Cardiac muscle cell (in vitro differentiated cells and primary cell): ENCODE measurements around the gene FOXI1. TPM values are rescaled to one million over a fixed set of nuclear protein-coding genes. Genes with fewer than 3 reads are reported as not detected.
"Not testable (repeated sequence)": the region's sequence is repeated elsewhere in the genome, so short reads cannot be mapped to it uniquely, and the experiment has no call there.

Source experiments
- DNase-seq, 2 donors: peaks; one replicate each; pipeline versions ENCODE4 v3.0.0 to v3.0.0-alpha.2; 2010 to 2017; ENCODE audit warnings: low read depth in 1 of 2, low spot score in 1 of 2
- H3K27ac ChIP-seq: fragments of 200-600 bp; sonication (generic); 2 replicates; pipeline ENCODE4 v1.5.1; 2016
- H3K27me3 ChIP-seq: fragments of 200-600 bp; sonication (generic); 2 replicates; pipeline ENCODE4 v1.6.0; 2016; ENCODE audit warnings: control low read depth
- H3K36me3 ChIP-seq: fragments of 200-600 bp; sonication (generic); 2 replicates; pipeline ENCODE4 v1.5.1; 2016; ENCODE audit warnings: control low read depth
- H3K4me1 ChIP-seq: fragments of 200-600 bp; sonication (generic); 2 replicates; pipeline ENCODE4 v1.8.1; 2017; ENCODE audit warnings: low read depth, mild to moderate bottlenecking, mixed run types
- H3K4me3 ChIP-seq: fragments of 200-600 bp; sonication (generic); 2 replicates; pipeline ENCODE4 v1.5.1; 2016; ENCODE audit warnings: mild to moderate bottlenecking
- H3K9me3 ChIP-seq: fragments of 200-600 bp; sonication (generic); 2 replicates; pipeline ENCODE4 v1.5.1; 2017; ENCODE audit warnings: low read depth, mild to moderate bottlenecking, control low read depth
- CTCF ChIP-seq: IDR thresholded peaks from 2 replicates; pipeline ENCODE4 v1.5.1; 2012; ENCODE audit warnings: low read depth, mild to moderate bottlenecking, low read length
- polyA plus RNA-seq: library from polyadenylated mRNA; unstranded; fragments of >200 nt; fragmentation: Nextera tagmentation; extraction: Ambion mirVana; gene quantifications from 2 replicates; pipeline ENCODE4 v1.2.1, GENCODE V29; 2016
- total RNA-seq: library from RNA; depleted of rRNA; stranded (reverse); fragments of >200 nt; gene quantifications from 2 replicates; pipeline ENCODE4 v1.2.3, GENCODE V29; 2016

FOXI1 gene
- total and polyA plus RNA-seq, 2 experiments from 2014 or later: not detected

- no peak overlapping the region for H3K4me3 ChIP-seq
- no peaks in the 10 kb centered on the region for H3K27me3 ChIP-seq
- no peak overlapping the region for H3K27ac ChIP-seq
- no peaks in the 10 kb centered on the region for H3K36me3 ChIP-seq
- H3K4me1 ChIP-seq: no peaks in the 10 kb centered on the region
- no peak for TF ChIP-seq CTCF
- no peaks in the 10 kb centered on the region for H3K9me3 ChIP-seq
- DNase-seq: no peak
Observed at GRCh38 chr5:170080786-170081445, 24.8 kb upstream of the FOXI1 start.

GRCh38 chr5:170081616-170082015, 24.1 kb upstream of the FOXI1 start:
- Histone ChIP-seq H3K9me3 (no peaks in the 10 kb centered on the region), H3K36me3 (no peaks in the 10 kb centered on the region), H3K27ac (no peak overlapping the region), H3K4me1 (no peaks in the 10 kb centered on the region), H3K4me3 (no peak overlapping the region), H3K27me3 (no peaks in the 10 kb centered on the region)
- TF ChIP-seq CTCF: no peak
- no peak for DNase-seq

- no peaks in the 10 kb centered on the region for H3K27me3 ChIP-seq
- H3K9me3 ChIP-seq: no peaks in the 10 kb centered on the region
- DNase-seq: no peak
- TF ChIP-seq CTCF: no peak
- H3K27ac ChIP-seq: no peak overlapping the region
- H3K36me3 ChIP-seq: no peaks in the 10 kb centered on the region
- H3K4me3 ChIP-seq: no peak overlapping the region
- no peaks in the 10 kb centered on the region for H3K4me1 ChIP-seq
Observed at GRCh38 chr5:170082701-170083100, 23.0 kb upstream of the FOXI1 start.

DNA sequence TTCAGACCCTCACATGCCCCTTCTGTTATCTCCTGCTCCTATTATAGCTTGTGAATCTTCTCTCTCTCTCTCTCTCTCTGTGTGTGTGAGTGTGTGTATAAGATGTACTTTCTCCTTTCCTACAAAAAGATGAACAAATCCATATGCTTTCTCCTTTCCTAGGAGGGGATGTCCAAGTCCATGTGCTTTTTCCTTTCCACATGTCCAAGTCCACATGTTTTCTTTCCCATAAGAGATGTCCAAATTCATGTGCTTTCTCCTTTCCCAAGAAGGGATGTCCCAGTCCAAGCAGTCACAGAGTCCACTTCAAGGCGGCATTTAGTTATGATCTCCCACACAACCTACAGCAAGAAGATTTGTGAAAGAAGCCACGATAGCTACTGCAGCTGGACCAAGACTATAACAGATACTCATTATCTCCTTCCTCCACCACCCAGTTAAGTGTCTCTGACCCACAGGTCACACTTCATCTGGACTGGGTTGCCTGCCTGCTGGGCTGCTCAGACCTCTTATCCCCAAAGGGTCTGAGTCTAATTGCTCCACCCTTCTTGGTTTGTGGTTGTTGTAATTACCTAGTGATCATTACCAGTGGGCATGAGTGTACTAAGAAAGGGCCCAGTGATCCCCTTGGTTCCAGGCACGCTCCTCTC, 18.4 kb upstream of the FOXI1 start:
- no peaks in the 10 kb centered on the region for H3K4me1 ChIP-seq
- H3K27ac ChIP-seq: no peak overlapping the region
- no peak for TF ChIP-seq CTCF
- no peak overlapping the region for H3K4me3 ChIP-seq
- H3K27me3 ChIP-seq: no peaks in the 10 kb centered on the region
- H3K9me3 ChIP-seq: no peaks in the 10 kb centered on the region
- no peaks in the 10 kb centered on the region for H3K36me3 ChIP-seq
- no peak for DNase-seq

DNA sequence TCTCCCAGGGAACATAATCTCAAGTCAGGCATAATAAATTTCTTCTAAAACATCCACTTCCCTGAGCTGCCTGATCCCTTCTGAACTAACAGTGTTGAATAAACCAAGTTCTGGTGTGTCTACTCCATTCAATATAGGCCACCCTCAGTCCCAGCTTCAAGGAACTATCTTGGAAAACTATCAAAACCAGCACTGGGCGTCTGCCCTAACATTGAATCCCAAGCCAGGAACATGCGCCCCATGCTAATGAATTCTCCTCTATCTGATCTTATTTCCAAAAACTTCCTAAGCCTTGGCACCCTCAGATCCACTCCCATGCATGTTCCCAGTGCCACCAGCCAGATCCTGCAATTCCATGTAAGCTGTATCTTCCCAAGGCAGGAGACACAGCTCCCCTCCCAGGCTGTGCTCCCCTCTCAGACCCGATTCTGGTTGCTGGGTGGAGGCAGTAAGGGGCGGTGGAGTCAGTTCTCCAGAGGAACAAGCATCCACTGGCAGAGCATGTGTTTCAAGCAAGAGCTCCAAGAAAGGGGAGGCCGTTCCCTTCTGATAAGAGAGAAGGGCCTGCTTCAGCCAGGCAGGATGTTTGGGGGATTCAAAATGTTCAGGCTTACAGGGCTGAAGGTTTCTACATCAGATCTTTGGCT, 13.1 kb upstream of the FOXI1 start:
- no peak for DNase-seq
- Histone ChIP-seq H3K27me3 (no peaks in the 10 kb centered on the region), H3K4me3 (no peak overlapping the region), H3K9me3 (no peaks in the 10 kb centered on the region), H3K27ac (no peak overlapping the region), H3K4me1 (no peaks in the 10 kb centered on the region), H3K36me3 (no peaks in the 10 kb centered on the region)
- TF ChIP-seq CTCF: no peak

DNA sequence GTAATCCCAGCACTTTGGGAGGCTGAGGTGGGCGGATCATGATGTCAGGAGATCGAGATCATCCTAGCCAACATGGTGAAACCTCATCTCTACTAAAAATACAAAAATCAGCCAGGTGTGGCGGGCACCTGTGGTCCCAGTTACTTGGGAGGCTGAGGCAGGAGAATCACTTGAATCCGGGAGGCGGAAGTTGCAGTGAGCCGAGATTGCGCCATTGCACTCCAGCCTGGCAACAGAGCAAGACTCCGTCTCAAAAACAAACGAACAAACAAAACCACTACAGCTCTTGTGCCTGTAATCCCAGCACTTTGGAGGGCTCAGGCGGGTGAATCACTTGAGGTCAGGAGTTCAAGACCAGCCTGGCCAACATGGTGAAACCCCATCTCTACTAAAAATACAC, 11.4 kb upstream of the FOXI1 start:
- DNase-seq, H3K36me3 ChIP-seq, H3K27ac ChIP-seq, H3K9me3 ChIP-seq, H3K27me3 ChIP-seq, H3K4me3 ChIP-seq, H3K4me1 ChIP-seq: not testable (repeated sequence)
